GM12892 (cell line): ENCODE measurements around the gene HOXD3.

ENCODE experiments used
- DNase-seq: peaks from one replicate; pipeline ENCODE4 v3.0.0; 2011; ENCODE audit not compliant: insufficient read length
- FAIRE-seq: peaks from 2 replicates; lab custom pipeline; 2011; peaks lifted over from hg19 to GRCh38; lab: Jason Lieb, UNC
- POLR2A ChIP-seq: IDR thresholded peaks from 2 replicates; pipeline ENCODE4 v1.6.1; 2011; ENCODE audit warnings: low read depth, low read length, control low read depth
- POLR2AphosphoS5 ChIP-seq: IDR thresholded peaks from 2 replicates; pipeline ENCODE4 v1.6.1; 2011; ENCODE audit warnings: low read depth, low read length, control low read depth
- TAF1 ChIP-seq: IDR thresholded peaks from 2 replicates; pipeline ENCODE4 v1.6.1; 2011; ENCODE audit warnings: low read depth, mild to moderate bottlenecking, control low read depth, low read length, borderline replicate concordance

Gene HOXD3

GRCh38 chr2:176164201-176164600 lies 7.1 kb downstream of the HOXD3 start:
- TF ChIP-seq POLR2A: no peak
- no peak for TF ChIP-seq TAF1
- TF ChIP-seq POLR2AphosphoS5: no peak
- DNase-seq: no peak
- no peak for FAIRE-seq

GRCh38 chr2:176164611-176165369 lies 7.7 kb downstream of the HOXD3 start:
- no peak for FAIRE-seq
- no peak for DNase-seq
- TF ChIP-seq POLR2AphosphoS5: no peak
- no peak for TF ChIP-seq POLR2A
- TF ChIP-seq TAF1: no peak

GRCh38 chr2:176165370-176166050 lies 8.4 kb downstream of the HOXD3 start:
- no peak for TF ChIP-seq TAF1
- no peak for TF ChIP-seq POLR2AphosphoS5
- TF ChIP-seq POLR2A: no peak
- DNase-seq (no peak), FAIRE-seq (no peak)

- FAIRE-seq: no peak
- DNase-seq: no peak
- TF ChIP-seq POLR2A (no peak), TAF1 (no peak), POLR2AphosphoS5 (no peak)
Observed at GRCh38 chr2:176166272-176166671, 9.2 kb downstream of the HOXD3 start.

- DNase-seq: no peak
- TF ChIP-seq POLR2A: no peak
- no peak for TF ChIP-seq POLR2AphosphoS5
- no peak for TF ChIP-seq TAF1
- no peak for FAIRE-seq
Observed at GRCh38 chr2:176167398-176167797, 10.3 kb downstream of the HOXD3 start.

- no peak for TF ChIP-seq POLR2A
- no peak for TF ChIP-seq TAF1
- no peak for TF ChIP-seq POLR2AphosphoS5
- no peak for DNase-seq
- FAIRE-seq: no peak
Observed at GRCh38 chr2:176169181-176169580, 12.1 kb downstream of the HOXD3 start.

GRCh38 chr2:176169711-176170110 lies 12.6 kb downstream of the HOXD3 start:
- TF ChIP-seq POLR2AphosphoS5 (no peak), POLR2A (no peak), TAF1 (no peak)
- FAIRE-seq (no peak), DNase-seq (no peak)

- no peak for FAIRE-seq
- TF ChIP-seq TAF1 (no peak), POLR2A (no peak), POLR2AphosphoS5 (no peak)
- DNase-seq: no peak
Observed at GRCh38 chr2:176170602-176171305, 13.6 kb downstream of the HOXD3 start.

- FAIRE-seq (no peak), DNase-seq (no peak)
- TF ChIP-seq POLR2AphosphoS5 (no peak), TAF1 (no peak), POLR2A (no peak)
Observed at GRCh38 chr2:176171351-176172006, 14.4 kb downstream of the HOXD3 start.

GRCh38 chr2:176172007-176172894 lies 15.1 kb downstream of the HOXD3 start:
- TF ChIP-seq POLR2AphosphoS5: no peak
- TF ChIP-seq TAF1: no peak
- TF ChIP-seq POLR2A: no peak
- FAIRE-seq: no peak
- DNase-seq: no peak
